OCI-LY7 (cell line): Measurements from ENCODE around the gene CTNNAL1.

Experiments used
- EZH2phosphoT487 ChIP-seq: fragments of 200-600 bp; sonication (generic); IDR thresholded peaks from 2 replicates; pipeline ENCODE4 v1.6.1; 2018; ENCODE audit warnings: low read depth, borderline replicate concordance, mild to moderate bottlenecking, mixed run types, antibody characterized with exemption, low read length, moderate library complexity, mixed read lengths
- TF ChIP-seq, protein P1 (sequence below): fragments of 200-600 bp; sonication (generic); conservative IDR thresholded peaks from 2 replicates; pipeline ENCODE4 v1.5.1; 2014; ENCODE audit warnings: mild to moderate bottlenecking, antibody characterized with exemption, low read length, moderate library complexity, mixed read lengths

DNA sequence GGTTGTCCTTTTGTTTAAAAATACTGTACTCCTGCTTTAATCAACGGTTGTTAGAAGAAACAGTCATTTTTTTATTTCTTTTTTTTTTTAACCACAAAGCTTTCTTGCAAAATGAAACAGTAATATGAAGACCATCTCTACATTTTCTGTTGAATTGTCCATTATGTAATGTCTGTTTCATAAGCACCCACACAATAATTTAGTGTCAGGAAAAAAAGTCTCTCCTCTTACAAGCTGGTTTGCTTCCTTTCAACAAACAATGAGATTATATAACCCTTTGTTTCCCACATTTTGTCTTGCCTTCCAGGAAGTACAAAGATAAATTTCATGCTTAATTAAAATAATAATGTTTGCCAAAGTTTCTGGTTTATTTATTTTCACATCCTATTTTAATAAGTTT lies 16.7 kb downstream of the CTNNAL1 start:
- TF ChIP-seq, protein P1, sequence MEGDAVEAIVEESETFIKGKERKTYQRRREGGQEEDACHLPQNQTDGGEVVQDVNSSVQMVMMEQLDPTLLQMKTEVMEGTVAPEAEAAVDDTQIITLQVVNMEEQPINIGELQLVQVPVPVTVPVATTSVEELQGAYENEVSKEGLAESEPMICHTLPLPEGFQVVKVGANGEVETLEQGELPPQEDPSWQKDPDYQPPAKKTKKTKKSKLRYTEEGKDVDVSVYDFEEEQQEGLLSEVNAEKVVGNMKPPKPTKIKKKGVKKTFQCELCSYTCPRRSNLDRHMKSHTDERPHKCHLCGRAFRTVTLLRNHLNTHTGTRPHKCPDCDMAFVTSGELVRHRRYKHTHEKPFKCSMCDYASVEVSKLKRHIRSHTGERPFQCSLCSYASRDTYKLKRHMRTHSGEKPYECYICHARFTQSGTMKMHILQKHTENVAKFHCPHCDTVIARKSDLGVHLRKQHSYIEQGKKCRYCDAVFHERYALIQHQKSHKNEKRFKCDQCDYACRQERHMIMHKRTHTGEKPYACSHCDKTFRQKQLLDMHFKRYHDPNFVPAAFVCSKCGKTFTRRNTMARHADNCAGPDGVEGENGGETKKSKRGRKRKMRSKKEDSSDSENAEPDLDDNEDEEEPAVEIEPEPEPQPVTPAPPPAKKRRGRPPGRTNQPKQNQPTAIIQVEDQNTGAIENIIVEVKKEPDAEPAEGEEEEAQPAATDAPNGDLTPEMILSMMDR: no peak
- no peak for TF ChIP-seq EZH2phosphoT487
